Activated T-cell treated with anti-CD3 and anti-CD28 coated beads for 24 hours (primary cell): Measurements from ENCODE around the gene CSNK1G2.

Experiments
- DNase-seq: peaks from one replicate; pipeline ENCODE4 v3.0.0-alpha.2; 2020; ENCODE audit warnings: low read depth

CSNK1G2 gene

DNA sequence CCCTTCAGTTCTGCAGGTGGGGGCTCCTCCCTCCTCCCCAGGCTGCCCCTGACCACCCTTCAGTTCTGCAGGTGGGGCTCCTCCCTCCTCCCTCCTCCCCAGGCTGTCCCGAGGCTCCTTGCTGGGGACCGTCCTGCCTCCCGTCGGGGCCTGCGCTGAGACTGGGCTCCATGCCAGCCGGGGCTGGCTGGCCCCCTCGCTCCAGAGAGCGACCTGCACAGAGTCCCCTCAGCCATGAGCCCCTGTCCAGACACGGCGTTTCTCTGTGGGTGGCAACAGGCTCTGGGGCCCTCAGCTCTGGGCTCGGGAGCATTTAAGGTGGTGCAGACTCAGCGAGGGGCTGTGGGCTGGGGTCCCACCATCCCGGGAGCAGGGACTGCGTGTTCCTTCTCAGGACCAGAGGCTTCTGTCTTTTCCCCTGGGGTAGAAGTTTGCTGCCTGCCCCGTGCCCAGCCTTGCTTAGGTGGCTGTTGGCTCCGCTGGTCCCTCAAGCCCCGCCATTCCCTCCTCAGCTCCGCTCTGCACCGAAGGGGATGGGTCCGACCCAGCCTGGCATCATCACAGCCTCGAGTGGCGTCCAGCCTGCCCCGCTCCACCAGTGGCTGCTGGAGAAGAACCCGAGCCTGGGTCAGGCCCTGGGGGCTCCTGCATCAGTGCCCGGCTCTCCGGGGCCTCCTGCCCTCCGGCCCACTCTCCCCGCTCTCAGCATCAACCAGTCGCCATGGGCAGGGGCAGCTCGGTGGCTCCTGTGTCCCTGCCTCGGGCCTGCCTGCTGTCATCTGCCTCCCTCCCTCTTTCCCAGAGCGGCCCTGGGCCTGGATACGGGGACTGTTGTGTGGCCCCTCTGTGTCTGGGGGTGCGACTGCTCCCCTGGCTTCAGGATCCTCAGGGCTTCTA is 27.6 kb downstream of the CSNK1G2 start:
- DNase-seq = no peak

- no peak for DNase-seq
Observed at GRCh38 chr19:1969176-1970002, 28.4 kb downstream of the CSNK1G2 start.

- no peak for DNase-seq
Observed at GRCh38 chr19:1970003-1970805, 29.2 kb downstream of the CSNK1G2 start.

DNA sequence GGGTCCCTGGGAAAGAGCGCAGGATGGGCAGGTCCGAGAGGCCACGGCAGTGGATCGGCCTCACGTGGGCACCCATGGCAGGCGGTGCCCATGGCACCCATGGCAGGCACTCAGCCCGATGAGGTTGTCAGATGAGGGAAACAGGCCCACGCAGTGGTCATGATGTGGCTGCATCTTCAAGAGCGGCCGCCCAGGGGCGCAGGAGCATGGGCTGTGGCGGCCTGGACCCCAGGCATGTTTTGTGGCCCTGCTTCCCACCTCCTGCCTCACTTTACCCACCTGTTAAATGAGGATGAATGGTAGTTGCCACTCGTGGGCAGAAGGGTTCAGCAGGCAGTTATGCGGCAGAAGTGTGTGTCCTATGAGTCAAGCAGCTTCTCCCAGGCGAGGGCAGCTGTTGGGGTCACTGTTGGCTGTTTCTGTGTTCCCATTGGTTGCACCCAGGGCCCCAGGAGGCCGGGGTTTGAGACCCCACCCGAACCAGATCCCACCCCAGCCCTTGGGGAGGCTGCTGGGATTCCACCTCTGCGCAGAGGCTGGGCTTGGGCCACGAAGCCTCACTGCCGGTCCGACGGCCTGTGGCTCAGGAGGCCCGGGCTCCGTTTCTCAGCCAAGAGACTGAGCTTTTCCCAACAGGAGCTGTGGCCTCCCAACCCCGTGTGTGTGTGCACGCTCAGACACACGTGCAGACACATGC is 30.0 kb downstream of the CSNK1G2 start:
- no peak for DNase-seq

DNA sequence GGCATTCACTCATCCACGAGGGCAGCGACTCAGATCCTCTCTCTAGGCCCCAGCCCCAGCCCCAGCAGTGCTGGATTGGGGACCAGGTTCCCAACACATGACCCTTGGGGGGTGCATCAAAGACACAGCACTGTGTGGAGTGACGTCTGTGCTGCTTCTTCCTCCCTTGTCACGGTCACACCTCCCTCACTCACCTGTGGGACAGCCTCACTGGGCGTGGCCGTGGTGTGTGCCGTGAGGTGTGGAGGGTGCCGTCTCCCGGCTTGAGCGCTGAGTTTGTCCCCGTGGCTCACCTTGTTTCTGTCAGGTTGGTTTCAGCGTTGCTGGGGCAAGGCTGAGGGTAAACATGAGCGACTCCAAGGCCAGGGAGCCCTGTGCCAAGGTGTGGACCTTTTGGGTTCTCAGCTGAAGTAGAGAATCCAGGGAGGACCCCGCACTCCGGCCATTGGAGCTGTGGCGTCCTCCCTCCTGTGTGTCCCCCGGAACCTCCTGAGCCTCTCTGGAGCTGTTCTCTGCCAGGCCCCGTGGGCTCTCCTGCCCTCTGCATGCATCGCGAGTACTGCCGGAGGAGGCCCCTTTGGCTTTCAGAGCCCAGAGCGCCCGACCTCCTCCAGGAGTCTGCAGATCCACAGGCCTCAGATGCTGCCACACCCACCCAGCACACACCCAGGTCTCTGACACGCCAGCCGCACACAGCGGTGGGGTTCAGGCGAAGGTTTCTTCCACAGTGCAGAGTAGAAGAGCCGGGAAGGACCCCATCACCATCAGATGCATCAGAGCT is 33.6 kb downstream of the CSNK1G2 start:
- DNase-seq = no peak

DNA sequence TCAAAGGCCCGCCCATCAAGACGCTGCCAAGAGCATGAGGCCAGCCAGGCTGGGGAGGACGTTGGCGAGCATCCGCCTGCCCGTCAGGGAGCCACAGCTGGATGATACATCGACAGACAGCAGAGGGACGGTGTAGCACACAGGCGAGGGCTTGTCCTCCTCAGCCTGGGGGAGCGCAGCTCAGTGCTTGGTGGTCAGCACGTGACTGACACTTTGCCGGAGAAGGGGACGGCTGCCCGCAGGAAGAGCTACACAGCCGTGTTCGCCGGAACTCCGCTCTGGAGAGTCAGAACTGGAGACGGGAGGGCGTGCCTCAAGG is 34.1 kb downstream of the CSNK1G2 start:
- no peak for DNase-seq

DNA sequence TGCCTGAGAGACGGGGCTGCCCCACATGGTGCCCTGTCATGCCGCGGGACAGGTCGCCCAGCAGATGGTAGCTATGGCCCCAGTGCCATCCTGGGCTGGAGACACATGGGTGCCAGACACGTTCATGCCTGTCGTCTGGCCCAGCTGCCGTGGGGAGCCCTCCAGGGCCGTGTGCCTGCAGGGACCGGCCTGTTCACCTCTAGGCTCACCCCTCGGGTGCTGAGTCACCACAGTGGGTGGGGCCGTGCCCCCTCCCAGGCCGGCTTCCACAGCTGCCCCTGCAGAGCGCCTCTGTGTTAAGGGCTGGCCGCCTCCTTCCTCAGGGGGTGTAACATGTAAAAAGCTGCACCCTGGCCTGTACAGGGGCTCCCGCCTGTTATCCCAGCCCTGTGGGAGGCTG is 36.1 kb downstream of the CSNK1G2 start:
- no peak for DNase-seq

GRCh38 chr19:1978346-1978894 is 37.4 kb downstream of the CSNK1G2 start:
- DNase-seq = no peak

GRCh38 chr19:1979017-1979416 is 38.0 kb downstream of the CSNK1G2 start:
- no peak for DNase-seq

- DNase-seq = no peak
Observed at GRCh38 chr19:1979642-1980041, 38.7 kb downstream of the CSNK1G2 start.

GRCh38 chr19:1980091-1980808 is 39.3 kb downstream of the CSNK1G2 start:
- no peak for DNase-seq

- DNase-seq = no peak
Observed at GRCh38 chr19:1980809-1981181, 39.8 kb downstream of the CSNK1G2 start.

DNA sequence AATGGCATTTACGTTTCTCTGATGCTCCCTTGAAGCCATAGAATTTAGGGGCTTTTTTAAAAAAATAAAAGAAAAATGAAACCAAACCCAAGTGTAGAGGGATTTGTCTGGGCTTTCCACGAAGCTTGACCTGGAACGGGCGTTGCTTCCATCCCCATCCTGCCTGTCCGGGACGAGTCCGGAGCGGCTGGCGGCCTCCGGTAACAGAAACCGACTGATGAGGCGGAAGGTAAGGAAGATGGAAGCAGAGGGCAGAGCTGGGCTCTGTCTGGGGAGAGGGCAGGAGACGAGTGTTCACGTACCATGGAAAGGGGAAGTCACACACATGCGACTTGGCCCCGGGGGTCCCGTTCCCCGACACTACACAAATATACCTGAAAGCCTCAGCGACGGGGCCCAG is 40.3 kb downstream of the CSNK1G2 start:
- no peak for DNase-seq

- DNase-seq = no peak
Observed at GRCh38 chr19:1984357-1984756, 43.4 kb downstream of the CSNK1G2 start.

- DNase-seq = no peak
Observed at GRCh38 chr19:1985588-1986356, 44.8 kb downstream of the CSNK1G2 start.

DNA sequence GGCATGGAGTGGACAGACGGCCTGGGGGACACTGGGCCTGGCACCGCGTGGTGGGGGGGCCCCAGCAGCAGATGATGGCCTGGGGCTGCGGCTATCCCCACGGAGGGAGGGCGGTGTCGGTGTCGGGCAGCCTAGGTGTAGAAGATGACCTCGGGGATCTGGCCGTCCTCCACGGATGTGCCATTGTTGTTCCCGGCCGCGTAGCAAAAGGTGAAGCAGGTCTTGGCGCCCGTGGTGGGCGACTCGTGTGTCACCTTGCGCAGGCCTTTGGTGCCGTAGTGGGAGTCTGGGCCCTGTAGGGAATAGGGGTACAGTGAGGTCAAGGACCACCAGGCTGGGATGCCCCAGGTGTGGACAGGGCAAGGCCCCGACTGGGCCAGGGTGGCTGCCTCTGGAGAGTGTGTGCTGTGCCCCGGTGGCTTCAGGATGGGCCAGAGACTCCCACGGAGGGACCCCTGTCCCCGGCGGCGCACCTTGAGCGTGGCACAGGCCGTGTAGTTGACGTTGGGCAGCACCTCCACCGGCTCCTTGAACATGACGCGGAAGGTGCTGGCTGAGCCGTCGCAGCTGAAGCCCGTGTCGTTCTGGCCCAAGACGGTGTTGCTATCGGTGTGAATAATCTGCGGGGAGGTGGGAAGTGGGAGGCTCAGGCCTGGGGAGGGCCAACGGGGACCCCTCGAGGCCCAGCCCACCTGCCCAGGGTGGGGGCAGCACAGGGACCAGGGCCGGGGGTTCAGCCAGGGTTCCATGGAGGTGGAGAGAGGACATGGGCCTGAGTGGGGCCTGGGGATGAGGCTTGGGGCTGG is 45.6 kb downstream of the CSNK1G2 start:
- no peak for DNase-seq

DNA sequence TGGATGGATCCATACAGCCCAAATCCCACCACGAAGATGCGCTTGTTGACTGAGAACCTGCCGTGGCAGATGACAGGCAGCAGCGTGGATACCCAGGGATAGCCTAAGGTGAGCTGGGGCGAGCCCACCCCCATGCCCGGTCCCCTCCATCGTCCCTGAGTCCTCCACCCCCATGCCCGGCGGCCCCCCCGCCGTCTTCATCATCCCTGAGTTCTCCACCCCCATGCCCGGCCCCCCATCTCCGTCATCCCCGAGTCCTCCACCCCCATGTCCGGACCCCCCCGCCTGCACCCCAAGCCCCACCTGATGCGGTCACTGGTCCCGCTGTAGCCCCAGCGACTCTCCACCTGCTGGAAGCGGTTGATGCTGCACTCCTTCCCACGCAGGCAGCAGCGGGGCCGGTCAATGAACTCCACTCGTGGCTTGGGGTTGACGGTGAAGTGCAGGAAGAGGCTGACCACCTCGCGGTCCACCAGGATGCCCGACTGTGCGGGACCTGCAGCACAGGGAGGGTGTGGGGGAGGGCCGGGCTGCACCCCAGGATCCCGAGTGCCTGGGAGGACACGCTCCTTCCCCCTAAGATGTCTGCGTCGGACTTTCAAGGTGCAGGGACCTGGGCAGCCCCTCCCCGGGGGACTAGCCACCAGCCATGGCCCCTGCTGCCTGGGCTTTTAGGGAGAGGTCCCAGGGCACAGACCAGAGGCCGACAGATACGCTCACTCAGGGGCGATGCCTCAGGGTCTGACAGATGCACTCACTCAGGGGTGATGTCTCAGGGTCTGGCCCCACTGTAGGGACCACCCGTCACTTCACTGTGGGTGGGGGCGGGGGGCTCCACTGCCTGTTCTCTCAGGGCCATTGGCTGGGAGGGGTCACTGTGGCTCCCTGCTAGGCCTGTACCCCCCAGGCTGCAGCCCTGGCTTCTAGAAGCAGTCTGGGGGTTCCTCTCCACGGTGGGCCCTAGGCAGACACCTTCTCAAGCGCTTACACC is 46.5 kb downstream of the CSNK1G2 start:
- DNase-seq = no peak
